HepG2 (cell line): ENCODE measurements around the gene LHB. TPM values are rescaled to one million over a fixed set of nuclear protein-coding genes. Genes with fewer than 3 reads are reported as not detected.

Experiments
- DMTF1 ChIP-seq: sonication (generic); formaldehyde crosslinking; IDR thresholded peaks from 2 replicates; pipeline ENCODE4 v1.4.0; 2020; ENCODE audit warnings: mild to moderate bottlenecking, missing genetic modification reagents
- E2F2 ChIP-seq: sonication (generic); formaldehyde crosslinking; IDR thresholded peaks from 2 replicates; pipeline ENCODE4 v1.4.0; 2020; ENCODE audit warnings: missing genetic modification reagents, borderline replicate concordance
- ERF ChIP-seq: IDR thresholded peaks from 2 replicates; pipeline ENCODE4 v1.6.1; 2018; ENCODE audit warnings: missing biosample characterization, missing genetic modification reagents
- KDM1A ChIP-seq: IDR thresholded peaks from 2 replicates; pipeline ENCODE4 v1.6.1; 2016; ENCODE audit warnings: missing compliant biosample characterization
- NAIF1 ChIP-seq: sonication (generic); formaldehyde crosslinking; IDR thresholded peaks from 2 replicates; pipeline ENCODE4 v1.5.0; 2020; ENCODE audit warnings: mild to moderate bottlenecking, missing genetic modification reagents, borderline replicate concordance
- PRDM15 ChIP-seq: sonication (generic); formaldehyde crosslinking; IDR thresholded peaks from 2 replicates; pipeline ENCODE4 v1.4.0; 2020; ENCODE audit warnings: missing genetic modification reagents
- THYN1 ChIP-seq: sonication (generic); formaldehyde crosslinking; IDR thresholded peaks from 2 replicates; pipeline ENCODE4 v1.8.1; 2023; ENCODE audit warnings: low read depth, mild to moderate bottlenecking, moderate library complexity, missing genetic modification reagents, borderline replicate concordance
- UBTF ChIP-seq: sonication (generic); formaldehyde crosslinking; IDR thresholded peaks from 2 replicates; pipeline ENCODE4 v1.4.0; 2020; ENCODE audit warnings: mild to moderate bottlenecking, missing genetic modification reagents
- ZGPAT ChIP-seq: IDR thresholded peaks from 2 replicates; pipeline ENCODE4 v1.6.1; 2016; ENCODE audit warnings: mild to moderate bottlenecking
- ZNF317 ChIP-seq: sonication (generic); formaldehyde crosslinking; IDR thresholded peaks from 2 replicates; pipeline ENCODE4 v1.5.0; 2020; ENCODE audit warnings: mild to moderate bottlenecking, missing genetic modification reagents
- ZNF503 ChIP-seq: sonication (generic); formaldehyde crosslinking; IDR thresholded peaks from 2 replicates; pipeline ENCODE4 v1.4.0; 2020; ENCODE audit warnings: missing genetic modification reagents
- ZNF644 ChIP-seq: IDR thresholded peaks from 2 replicates; pipeline ENCODE4 v1.6.1; 2016; ENCODE audit warnings: low read depth
- ZNF703 ChIP-seq: sonication (generic); formaldehyde crosslinking; IDR thresholded peaks from 2 replicates; pipeline ENCODE4 v1.5.1; 2020; ENCODE audit warnings: missing genetic modification reagents, mild to moderate bottlenecking, moderate library complexity, borderline replicate concordance
- ZNF780A ChIP-seq: sonication (generic); formaldehyde crosslinking; IDR thresholded peaks from 2 replicates; pipeline ENCODE4 v1.8.0; 2022; ENCODE audit warnings: mild to moderate bottlenecking, missing genetic modification reagents, moderate library complexity
- polyA plus RNA-seq, 8 experiments: library from polyadenylated mRNA; depleted of rRNA in 3 of 8; stranded (reverse) in 7 of 8; unstranded in 1 of 8; fragments of >200 nt; fragmentation: Illumina TruSeq in 4 of 8; extraction: Trizol in 4 of 8; gene quantifications; 2 replicates each; pipeline versions ENCODE4 v1.2.1 to v1.2.3, GENCODE V29; 2011 to 2016; ENCODE audit warnings: low read depth in 4 of 8, missing spikeins in 1 of 8, mixed read lengths in 1 of 8; ENCODE audit not compliant: insufficient read depth in 1 of 8
- total RNA-seq, 5 experiments: library from RNA; depleted of rRNA; stranded (reverse); fragments of >200 nt; fragmentation: Illumina TruSeq; extraction: Trizol; gene quantifications; 2 replicates each; pipeline ENCODE4 v1.2.3, GENCODE V29; 2016; ENCODE audit warnings: low read depth in 1 of 5

LHB gene
- total and polyA plus RNA-seq, 2 of the 13 experiments (the other 11 are each of a cell fraction or from before 2014, with no cell fraction given): not detected

- peak; percentile 69; the same call in 1 of the 2 replicates for TF ChIP-seq ZNF503
- TF ChIP-seq ZGPAT (CRISPR knock-in tag): peak; percentile 39; the same call in 1 of the 2 replicates
- TF ChIP-seq ZNF780A (CRISPR knock-in tag): peak; percentile 59; the same call in 1 of the 2 replicates
- TF ChIP-seq ZNF703 (CRISPR knock-in tag): 0 out of 2 replicates have a peak, but pooled peaks have one; percentile 31
- peak; percentile 26; the same call in 1 of the 2 replicates for TF ChIP-seq UBTF (CRISPR knock-in tag)
- TF ChIP-seq ZNF317: peak; percentile 65; the same call in 1 of the 2 replicates
- peak; percentile 24; the same call in 1 of the 2 replicates for TF ChIP-seq ZNF644
- no peak for TF ChIP-seq THYN1
- no peak for TF ChIP-seq DMTF1
- peak; percentile 68; the same call in 1 of the 2 replicates for TF ChIP-seq PRDM15 (CRISPR knock-in tag)
- TF ChIP-seq NAIF1 (CRISPR knock-in tag): peak; percentile 66
- no peak for TF ChIP-seq KDM1A (CRISPR knock-in tag)
- no peak for TF ChIP-seq E2F2 (CRISPR knock-in tag)
- peak; percentile 12; the same call in 1 of the 2 replicates for TF ChIP-seq ERF
Measured at GRCh38 chr19:48967346-48968178, 49.3 kb downstream of the LHB start (continued).
